GM18907 (cell line): ENCODE results near the gene SNED1.

Experiments
- ATAC-seq: cut with Tn5 transposase; IDR thresholded peaks from one replicate; pipeline ENCODE4 v1.9.1; 2021; ENCODE audit warnings: mild to moderate bottlenecking, moderate library complexity; ENCODE audit not compliant: unreplicated experiment

The SNED1 gene

GRCh38 chr2:241043581-241043980 is 45.2 kb downstream of the SNED1 start:
- no peak for ATAC-seq

- no peak for ATAC-seq
These were observed 49.0 kb downstream of the SNED1 start for GRCh38 chr2:241047253-241048010.

- ATAC-seq: no peak
These were observed 49.9 kb downstream of the SNED1 start for GRCh38 chr2:241048149-241048948.

GRCh38 chr2:241048949-241049343 is 50.5 kb downstream of the SNED1 start:
- ATAC-seq: no peak

- ATAC-seq: no peak
These were observed 51.6 kb downstream of the SNED1 start for GRCh38 chr2:241049739-241050623.

GRCh38 chr2:241050624-241051577 is 52.5 kb downstream of the SNED1 start:
- no peak for ATAC-seq

GRCh38 chr2:241051578-241052487 is 53.4 kb downstream of the SNED1 start:
- no peak for ATAC-seq

- ATAC-seq: no peak
These were observed 54.4 kb downstream of the SNED1 start for GRCh38 chr2:241052677-241053360.

GRCh38 chr2:241053576-241054251 is 55.3 kb downstream of the SNED1 start:
- ATAC-seq: no peak

- ATAC-seq: no peak
These were observed 62.9 kb downstream of the SNED1 start for GRCh38 chr2:241061275-241061674.

GRCh38 chr2:241062389-241063092 is 64.1 kb downstream of the SNED1 start:
- no peak for ATAC-seq

- no peak for ATAC-seq
These were observed 64.7 kb downstream of the SNED1 start for GRCh38 chr2:241063093-241063551.

GRCh38 chr2:241063587-241063986 is 65.2 kb downstream of the SNED1 start:
- ATAC-seq: no peak

GRCh38 chr2:241064008-241064801 is 65.8 kb downstream of the SNED1 start:
- no peak for ATAC-seq

- no peak for ATAC-seq
These were observed 66.5 kb downstream of the SNED1 start for GRCh38 chr2:241064802-241065354.

- ATAC-seq: no peak
These were observed 67.0 kb downstream of the SNED1 start for GRCh38 chr2:241065355-241065803.
